OCI-LY3 (cell line): ENCODE results near the gene TSEN54.

Experiments
- CTCF ChIP-seq: fragments of 200-600, 300-600 bp; sonication (generic); IDR thresholded peaks from 2 replicates; pipeline ENCODE4 v1.5.1; 2014; ENCODE audit warnings: antibody characterized with exemption, low read length, low read depth
- EZH2phosphoT487 ChIP-seq: fragments of 200-600 bp; shearing (Covaris generic); IDR thresholded peaks from 2 replicates; pipeline ENCODE4 v1.6.1; 2018; ENCODE audit warnings: antibody characterized with exemption, mixed run types, low read depth

- no peak for TF ChIP-seq CTCF
- TF ChIP-seq EZH2phosphoT487 = no peak
Observed at GRCh38 chr17:75511610-75512575, 4.4 kb upstream of the TSEN54 start.
